DMS114 treated with DMSO at 0.1 percent for 48 hours (cell line): ENCODE data around the gene NES.

ENCODE experiments used
- DNase-seq: peaks from one replicate; lab custom pipeline; 2025; ENCODE audit not compliant: unreplicated experiment; lab: John Stamatoyannopoulos, UW

NES gene

GRCh38 chr1:156684227-156684782 is 7.1 kb upstream of the NES start:
- no peak for DNase-seq

GRCh38 chr1:156682166-156682890 is 5.1 kb upstream of the NES start:
- DNase-seq = peak; percentile 34

GRCh38 chr1:156681196-156681960 is 4.2 kb upstream of the NES start:
- DNase-seq = no peak

- DNase-seq = no peak
Observed at GRCh38 chr1:156680056-156680455, 2.8 kb upstream of the NES start.

- peak; percentile 76 for DNase-seq
Observed at GRCh38 chr1:156677616-156678596, 699 bp upstream of the NES start.

GRCh38 chr1:156676114-156676819 is 940 bp downstream of the NES start:
- DNase-seq = no peak

GRCh38 chr1:156675210-156676113 is 1.7 kb downstream of the NES start:
- DNase-seq = no peak

- no peak for DNase-seq
Observed at GRCh38 chr1:156673387-156674121, 3.7 kb downstream of the NES start.

GRCh38 chr1:156671804-156672203 is 5.4 kb downstream of the NES start:
- DNase-seq = no peak

- DNase-seq = no peak
Observed at GRCh38 chr1:156670791-156671190, 6.4 kb downstream of the NES start.

- DNase-seq = no peak
Observed at GRCh38 chr1:156670359-156670758, 6.8 kb downstream of the NES start.

- no peak for DNase-seq
Observed at GRCh38 chr1:156669794-156670193, 7.4 kb downstream of the NES start.

GRCh38 chr1:156668801-156669637 is 8.2 kb downstream of the NES start:
- DNase-seq = no peak

- DNase-seq = no peak
Observed at GRCh38 chr1:156667968-156668709, 9.1 kb downstream of the NES start.

- DNase-seq = no peak
Observed at GRCh38 chr1:156667610-156667967, 9.6 kb downstream of the NES start.

GRCh38 chr1:156666862-156667609 is 10.2 kb downstream of the NES start:
- no peak for DNase-seq
